HepG2 (cell line): Measurements from ENCODE around the gene NFIC. TPM values are rescaled to one million over a fixed set of nuclear protein-coding genes. Genes with fewer than 3 reads are reported as not detected.

Source experiments
- CBFB ChIP-seq: sonication (generic); formaldehyde crosslinking; IDR thresholded peaks from 2 replicates; pipeline ENCODE4 v1.4.0; 2020; ENCODE audit warnings: missing genetic modification reagents
- SMARCC2 ChIP-seq: fragments of 450-650 bp; IDR thresholded peaks from 2 replicates; pipeline ENCODE4 v1.6.1; 2017; ENCODE audit warnings: antibody characterized with exemption, mild to moderate bottlenecking
- STAG1 ChIP-seq: sonication (generic); formaldehyde crosslinking; IDR thresholded peaks from 2 replicates; pipeline ENCODE4 v1.4.0; 2020; ENCODE audit warnings: missing genetic modification reagents
- ZFP36 ChIP-seq: fragments of 150-350 bp; IDR thresholded peaks from 2 replicates; pipeline ENCODE4 v1.6.1; 2018; ENCODE audit warnings: borderline replicate concordance, low read length, low read depth; ENCODE audit not compliant: partially characterized antibody
- ZNF343 ChIP-seq: sonication (generic); formaldehyde crosslinking; IDR thresholded peaks from 2 replicates; pipeline ENCODE4 v1.4.0; 2020; ENCODE audit warnings: mild to moderate bottlenecking, missing genetic modification reagents
- ZNF572 ChIP-seq: sonication (generic); formaldehyde crosslinking; IDR thresholded peaks from 2 replicates; pipeline ENCODE4 v1.5.1; 2020; ENCODE audit warnings: mild to moderate bottlenecking, missing genetic modification reagents
- polyA plus RNA-seq, 8 experiments: library from polyadenylated mRNA; depleted of rRNA in 3 of 8; stranded (reverse) in 7 of 8; unstranded in 1 of 8; fragments of >200 nt; fragmentation: Illumina TruSeq in 4 of 8; extraction: Trizol in 4 of 8; gene quantifications; 2 replicates each; pipeline versions ENCODE4 v1.2.1 to v1.2.3, GENCODE V29; 2011 to 2016; ENCODE audit warnings: low read depth in 4 of 8, missing spikeins in 1 of 8, mixed read lengths in 1 of 8; ENCODE audit not compliant: insufficient read depth in 1 of 8
- total RNA-seq, 5 experiments: library from RNA; depleted of rRNA; stranded (reverse); fragments of >200 nt; fragmentation: Illumina TruSeq; extraction: Trizol; gene quantifications; 2 replicates each; pipeline ENCODE4 v1.2.3, GENCODE V29; 2016; ENCODE audit warnings: low read depth in 1 of 5
- TF ChIP-seq, protein P1 (sequence below): sonication (generic); formaldehyde crosslinking; IDR thresholded peaks from 2 replicates; pipeline ENCODE4 v1.9.0; 2021; ENCODE audit warnings: mild to moderate bottlenecking, missing genetic modification reagents
- TF ChIP-seq, protein P2 (sequence below): sonication (generic); formaldehyde crosslinking; IDR thresholded peaks from 2 replicates; pipeline ENCODE4 v1.5.1; 2020; ENCODE audit warnings: mild to moderate bottlenecking, missing genetic modification reagents, moderate library complexity
- TF ChIP-seq, protein P3 (sequence below): sonication (generic); formaldehyde crosslinking; conservative IDR thresholded peaks from 2 replicates; pipeline ENCODE4 v1.8.0; 2022; ENCODE audit warnings: low read depth, missing genetic modification reagents
- TF ChIP-seq, protein P4 (sequence below): IDR thresholded peaks from 2 replicates; pipeline ENCODE4 v1.6.1; 2012; ENCODE audit warnings: inconsistent platforms
- TF ChIP-seq, protein P5 (sequence below): sonication (generic); formaldehyde crosslinking; IDR thresholded peaks from 2 replicates; pipeline ENCODE4 v1.5.1; 2020; ENCODE audit warnings: missing genetic modification reagents, mild to moderate bottlenecking, borderline replicate concordance
- TF ChIP-seq, protein P6 (sequence below): sonication (generic); formaldehyde crosslinking; IDR thresholded peaks from 2 replicates; pipeline ENCODE4 v1.8.0; 2022; ENCODE audit warnings: mild to moderate bottlenecking, missing genetic modification reagents, borderline replicate concordance

NFIC gene
- total and polyA plus RNA-seq, 2 of the 13 experiments (the other 11 are each of a cell fraction or from before 2014, with no cell fraction given) = 1.3 to 2.5 TPM

DNA sequence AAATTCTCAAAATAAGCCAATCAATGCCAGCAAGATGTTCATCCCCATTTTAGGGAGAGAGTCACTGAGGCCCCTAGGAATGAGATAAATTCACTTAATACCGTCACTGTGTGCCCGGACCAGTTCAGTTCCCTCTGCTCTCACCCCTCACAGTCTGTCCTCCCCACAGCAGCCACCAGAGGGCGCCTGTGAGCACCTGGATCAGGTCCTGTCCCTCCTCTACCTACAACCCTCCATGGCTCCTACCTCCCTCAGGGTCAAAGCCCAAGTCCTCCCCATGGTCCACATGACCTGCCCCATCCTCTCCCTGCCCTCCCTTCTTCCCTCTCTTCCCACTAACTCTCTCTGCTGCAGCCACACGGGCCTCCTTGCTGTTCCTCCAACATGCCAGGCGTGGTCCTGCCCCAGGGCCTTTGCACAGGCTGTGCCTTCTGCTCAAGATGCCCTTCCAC lies 42.0 kb upstream of the NFIC start (continued):
- TF ChIP-seq, protein P1, sequence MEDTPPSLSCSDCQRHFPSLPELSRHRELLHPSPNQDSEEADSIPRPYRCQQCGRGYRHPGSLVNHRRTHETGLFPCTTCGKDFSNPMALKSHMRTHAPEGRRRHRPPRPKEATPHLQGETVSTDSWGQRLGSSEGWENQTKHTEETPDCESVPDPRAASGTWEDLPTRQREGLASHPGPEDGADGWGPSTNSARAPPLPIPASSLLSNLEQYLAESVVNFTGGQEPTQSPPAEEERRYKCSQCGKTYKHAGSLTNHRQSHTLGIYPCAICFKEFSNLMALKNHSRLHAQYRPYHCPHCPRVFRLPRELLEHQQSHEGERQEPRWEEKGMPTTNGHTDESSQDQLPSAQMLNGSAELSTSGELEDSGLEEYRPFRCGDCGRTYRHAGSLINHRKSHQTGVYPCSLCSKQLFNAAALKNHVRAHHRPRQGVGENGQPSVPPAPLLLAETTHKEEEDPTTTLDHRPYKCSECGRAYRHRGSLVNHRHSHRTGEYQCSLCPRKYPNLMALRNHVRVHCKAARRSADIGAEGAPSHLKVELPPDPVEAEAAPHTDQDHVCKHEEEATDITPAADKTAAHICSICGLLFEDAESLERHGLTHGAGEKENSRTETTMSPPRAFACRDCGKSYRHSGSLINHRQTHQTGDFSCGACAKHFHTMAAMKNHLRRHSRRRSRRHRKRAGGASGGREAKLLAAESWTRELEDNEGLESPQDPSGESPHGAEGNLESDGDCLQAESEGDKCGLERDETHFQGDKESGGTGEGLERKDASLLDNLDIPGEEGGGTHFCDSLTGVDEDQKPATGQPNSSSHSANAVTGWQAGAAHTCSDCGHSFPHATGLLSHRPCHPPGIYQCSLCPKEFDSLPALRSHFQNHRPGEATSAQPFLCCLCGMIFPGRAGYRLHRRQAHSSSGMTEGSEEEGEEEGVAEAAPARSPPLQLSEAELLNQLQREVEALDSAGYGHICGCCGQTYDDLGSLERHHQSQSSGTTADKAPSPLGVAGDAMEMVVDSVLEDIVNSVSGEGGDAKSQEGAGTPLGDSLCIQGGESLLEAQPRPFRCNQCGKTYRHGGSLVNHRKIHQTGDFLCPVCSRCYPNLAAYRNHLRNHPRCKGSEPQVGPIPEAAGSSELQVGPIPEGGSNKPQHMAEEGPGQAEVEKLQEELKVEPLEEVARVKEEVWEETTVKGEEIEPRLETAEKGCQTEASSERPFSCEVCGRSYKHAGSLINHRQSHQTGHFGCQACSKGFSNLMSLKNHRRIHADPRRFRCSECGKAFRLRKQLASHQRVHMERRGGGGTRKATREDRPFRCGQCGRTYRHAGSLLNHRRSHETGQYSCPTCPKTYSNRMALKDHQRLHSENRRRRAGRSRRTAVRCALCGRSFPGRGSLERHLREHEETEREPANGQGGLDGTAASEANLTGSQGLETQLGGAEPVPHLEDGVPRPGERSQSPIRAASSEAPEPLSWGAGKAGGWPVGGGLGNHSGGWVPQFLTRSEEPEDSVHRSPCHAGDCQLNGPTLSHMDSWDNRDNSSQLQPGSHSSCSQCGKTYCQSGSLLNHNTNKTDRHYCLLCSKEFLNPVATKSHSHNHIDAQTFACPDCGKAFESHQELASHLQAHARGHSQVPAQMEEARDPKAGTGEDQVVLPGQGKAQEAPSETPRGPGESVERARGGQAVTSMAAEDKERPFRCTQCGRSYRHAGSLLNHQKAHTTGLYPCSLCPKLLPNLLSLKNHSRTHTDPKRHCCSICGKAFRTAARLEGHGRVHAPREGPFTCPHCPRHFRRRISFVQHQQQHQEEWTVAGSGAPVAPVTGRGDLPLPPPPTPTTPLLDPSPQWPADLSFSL (CRISPR knock-in tag) = no peak
- TF ChIP-seq ZNF572 (CRISPR knock-in tag) (no peak), ZFP36 (peak; percentile 84), SMARCC2 (no peak), CBFB (CRISPR knock-in tag) (no peak), ZNF343 (CRISPR knock-in tag) (no peak), STAG1 (CRISPR knock-in tag) (peak; percentile 57)
- TF ChIP-seq, protein P2, sequence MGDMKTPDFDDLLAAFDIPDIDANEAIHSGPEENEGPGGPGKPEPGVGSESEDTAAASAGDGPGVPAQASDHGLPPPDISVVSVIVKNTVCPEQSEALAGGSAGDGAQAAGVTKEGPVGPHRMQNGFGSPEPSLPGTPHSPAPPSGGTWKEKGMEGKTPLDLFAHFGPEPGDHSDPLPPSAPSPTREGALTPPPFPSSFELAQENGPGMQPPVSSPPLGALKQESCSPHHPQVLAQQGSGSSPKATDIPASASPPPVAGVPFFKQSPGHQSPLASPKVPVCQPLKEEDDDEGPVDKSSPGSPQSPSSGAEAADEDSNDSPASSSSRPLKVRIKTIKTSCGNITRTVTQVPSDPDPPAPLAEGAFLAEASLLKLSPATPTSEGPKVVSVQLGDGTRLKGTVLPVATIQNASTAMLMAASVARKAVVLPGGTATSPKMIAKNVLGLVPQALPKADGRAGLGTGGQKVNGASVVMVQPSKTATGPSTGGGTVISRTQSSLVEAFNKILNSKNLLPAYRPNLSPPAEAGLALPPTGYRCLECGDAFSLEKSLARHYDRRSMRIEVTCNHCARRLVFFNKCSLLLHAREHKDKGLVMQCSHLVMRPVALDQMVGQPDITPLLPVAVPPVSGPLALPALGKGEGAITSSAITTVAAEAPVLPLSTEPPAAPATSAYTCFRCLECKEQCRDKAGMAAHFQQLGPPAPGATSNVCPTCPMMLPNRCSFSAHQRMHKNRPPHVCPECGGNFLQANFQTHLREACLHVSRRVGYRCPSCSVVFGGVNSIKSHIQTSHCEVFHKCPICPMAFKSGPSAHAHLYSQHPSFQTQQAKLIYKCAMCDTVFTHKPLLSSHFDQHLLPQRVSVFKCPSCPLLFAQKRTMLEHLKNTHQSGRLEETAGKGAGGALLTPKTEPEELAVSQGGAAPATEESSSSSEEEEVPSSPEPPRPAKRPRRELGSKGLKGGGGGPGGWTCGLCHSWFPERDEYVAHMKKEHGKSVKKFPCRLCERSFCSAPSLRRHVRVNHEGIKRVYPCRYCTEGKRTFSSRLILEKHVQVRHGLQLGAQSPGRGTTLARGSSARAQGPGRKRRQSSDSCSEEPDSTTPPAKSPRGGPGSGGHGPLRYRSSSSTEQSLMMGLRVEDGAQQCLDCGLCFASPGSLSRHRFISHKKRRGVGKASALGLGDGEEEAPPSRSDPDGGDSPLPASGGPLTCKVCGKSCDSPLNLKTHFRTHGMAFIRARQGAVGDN (CRISPR knock-in tag) = peak; percentile 13; the same call in 1 of the 2 replicates
- TF ChIP-seq, protein P3, sequence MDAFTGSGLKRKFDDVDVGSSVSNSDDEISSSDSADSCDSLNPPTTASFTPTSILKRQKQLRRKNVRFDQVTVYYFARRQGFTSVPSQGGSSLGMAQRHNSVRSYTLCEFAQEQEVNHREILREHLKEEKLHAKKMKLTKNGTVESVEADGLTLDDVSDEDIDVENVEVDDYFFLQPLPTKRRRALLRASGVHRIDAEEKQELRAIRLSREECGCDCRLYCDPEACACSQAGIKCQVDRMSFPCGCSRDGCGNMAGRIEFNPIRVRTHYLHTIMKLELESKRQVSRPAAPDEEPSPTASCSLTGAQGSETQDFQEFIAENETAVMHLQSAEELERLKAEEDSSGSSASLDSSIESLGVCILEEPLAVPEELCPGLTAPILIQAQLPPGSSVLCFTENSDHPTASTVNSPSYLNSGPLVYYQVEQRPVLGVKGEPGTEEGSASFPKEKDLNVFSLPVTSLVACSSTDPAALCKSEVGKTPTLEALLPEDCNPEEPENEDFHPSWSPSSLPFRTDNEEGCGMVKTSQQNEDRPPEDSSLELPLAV (CRISPR knock-in tag) = no peak
- TF ChIP-seq, protein P4, sequence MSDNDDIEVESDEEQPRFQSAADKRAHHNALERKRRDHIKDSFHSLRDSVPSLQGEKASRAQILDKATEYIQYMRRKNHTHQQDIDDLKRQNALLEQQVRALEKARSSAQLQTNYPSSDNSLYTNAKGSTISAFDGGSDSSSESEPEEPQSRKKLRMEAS = 0 out of 2 replicates have a peak, but pooled peaks have one; percentile 12
- TF ChIP-seq, protein P5, sequence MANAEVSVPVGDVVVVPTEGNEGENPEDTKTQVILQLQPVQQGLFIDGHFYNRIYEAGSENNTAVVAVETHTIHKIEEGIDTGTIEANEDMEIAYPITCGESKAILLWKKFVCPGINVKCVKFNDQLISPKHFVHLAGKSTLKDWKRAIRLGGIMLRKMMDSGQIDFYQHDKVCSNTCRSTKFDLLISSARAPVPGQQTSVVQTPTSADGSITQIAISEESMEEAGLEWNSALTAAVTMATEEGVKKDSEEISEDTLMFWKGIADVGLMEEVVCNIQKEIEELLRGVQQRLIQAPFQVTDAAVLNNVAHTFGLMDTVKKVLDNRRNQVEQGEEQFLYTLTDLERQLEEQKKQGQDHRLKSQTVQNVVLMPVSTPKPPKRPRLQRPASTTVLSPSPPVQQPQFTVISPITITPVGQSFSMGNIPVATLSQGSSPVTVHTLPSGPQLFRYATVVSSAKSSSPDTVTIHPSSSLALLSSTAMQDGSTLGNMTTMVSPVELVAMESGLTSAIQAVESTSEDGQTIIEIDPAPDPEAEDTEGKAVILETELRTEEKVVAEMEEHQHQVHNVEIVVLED (CRISPR knock-in tag) = no peak
- TF ChIP-seq, protein P6, sequence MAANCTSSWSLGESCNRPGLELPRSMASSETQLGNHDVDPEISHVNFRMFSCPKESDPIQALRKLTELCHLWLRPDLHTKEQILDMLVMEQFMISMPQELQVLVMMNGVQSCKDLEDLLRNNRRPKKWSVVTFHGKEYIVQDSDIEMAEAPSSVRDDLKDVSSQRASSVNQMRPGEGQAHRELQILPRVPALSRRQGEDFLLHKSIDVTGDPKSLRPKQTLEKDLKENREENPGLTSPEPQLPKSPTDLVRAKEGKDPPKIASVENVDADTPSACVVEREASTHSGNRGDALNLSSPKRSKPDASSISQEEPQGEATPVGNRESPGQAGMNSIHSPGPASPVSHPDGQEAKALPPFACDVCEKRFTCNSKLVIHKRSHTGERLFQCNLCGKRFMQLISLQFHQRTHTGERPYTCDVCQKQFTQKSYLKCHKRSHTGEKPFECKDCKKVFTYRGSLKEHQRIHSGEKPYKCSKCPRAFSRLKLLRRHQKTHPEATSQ (CRISPR knock-in tag) = no peak
